IMR-90 (cell line): ENCODE measurements around the gene PAEP. TPM values are rescaled to one million over a fixed set of nuclear protein-coding genes. Genes with fewer than 3 reads are reported as not detected.

Experiments
- ATAC-seq: fragments of 200-7000 bp; cut with Tn5 transposase; 2 replicates; pipeline ENCODE4 v1.9.1; 2020; ENCODE audit warnings: low read depth, mild to moderate bottlenecking, moderate library complexity
- BruUV-seq: library from RNA; stranded (reverse); fragments of 400-500 nt; replicated peaks from 2 replicates; lab custom pipeline; 2021; lab: Mats Ljungman, UMichigan
- CTCF ChIA-PET: fragments of 300-600 bp; formaldehyde crosslinking; extraction: SDS; loops from one replicate; lab custom pipeline; 2021; ENCODE audit warnings: antibody characterized with exemption; lab: Yijun Ruan, JAX
- POLR2A ChIA-PET: fragments of 300-600 bp; sonication (Branson Sonifier 250); formaldehyde crosslinking; loops from one replicate; lab custom pipeline; 2022; ENCODE audit warnings: antibody characterized with exemption; ENCODE audit not compliant: unreplicated experiment; lab: Charles Lee
- DNase-seq: peaks from one replicate; pipeline ENCODE4 v3.0.0; 2013
- H2AFZ ChIP-seq: replicated peaks from 2 replicates; pipeline ENCODE3; 2013; ENCODE audit warnings: low read length, mild to moderate bottlenecking; ENCODE audit not compliant: poor library complexity
- H2AK5ac ChIP-seq: 2 replicates; pipeline ENCODE4 v1.6.1; 2013; ENCODE audit warnings: low read depth, low read length, inconsistent platforms
- H2AK9ac ChIP-seq: replicated peaks from 2 replicates; pipeline ENCODE3; 2013; ENCODE audit warnings: mild to moderate bottlenecking, low read depth, low read length, moderate library complexity; ENCODE audit not compliant: poor library complexity
- H2BK120ac ChIP-seq: 2 replicates; pipeline ENCODE4 v1.6.1; 2013; ENCODE audit warnings: low read depth, low read length, inconsistent platforms
- H2BK15ac ChIP-seq: 3 replicates; pipeline ENCODE4 v1.6.1; 2013; ENCODE audit warnings: low read depth, low read length, inconsistent platforms
- H2BK20ac ChIP-seq: 2 replicates; pipeline ENCODE4 v1.6.1; 2013; ENCODE audit warnings: low read depth, mild to moderate bottlenecking, inconsistent platforms, low read length, moderate library complexity
- H2BK5ac ChIP-seq: 2 replicates; pipeline ENCODE4 v1.6.1; 2013; ENCODE audit warnings: mild to moderate bottlenecking, low read depth, low read length, inconsistent platforms; ENCODE audit not compliant: poor library complexity, severe bottlenecking
- H3K14ac ChIP-seq: replicated peaks from 2 replicates; pipeline ENCODE4 v1.6.1; 2013; ENCODE audit warnings: low read depth, low read length, inconsistent platforms
- H3K18ac ChIP-seq: 2 replicates; pipeline ENCODE4 v1.6.1; 2013; ENCODE audit warnings: low read depth, low read length, control low read depth
- H3K23ac ChIP-seq: 2 replicates; pipeline ENCODE4 v1.6.1; 2013; ENCODE audit warnings: low read depth, low read length, inconsistent platforms
- H3K27ac ChIP-seq: 2 replicates; pipeline ENCODE4 v1.5.1; 2013; ENCODE audit warnings: mild to moderate bottlenecking, control low read depth, low read length; ENCODE audit not compliant: insufficient read depth
- H3K27me3 ChIP-seq: 2 replicates; pipeline ENCODE4 v1.6.1; 2013; ENCODE audit warnings: low read length; ENCODE audit not compliant: control insufficient read depth, insufficient read depth
- H3K36me3 ChIP-seq: 2 replicates; pipeline ENCODE4 v1.6.1; 2013; ENCODE audit warnings: low read length, mixed read lengths; ENCODE audit not compliant: control insufficient read depth, insufficient read depth
- H3K4ac ChIP-seq: 2 replicates; pipeline ENCODE4 v1.6.1; 2013; ENCODE audit warnings: low read depth, low read length, inconsistent platforms
- H3K4me1 ChIP-seq: 2 replicates; pipeline ENCODE4 v1.6.1; 2013; ENCODE audit warnings: low read length, mixed read lengths; ENCODE audit not compliant: control insufficient read depth, insufficient read depth
- H3K4me2 ChIP-seq: 2 replicates; pipeline ENCODE4 v1.6.1; 2013; ENCODE audit warnings: low read depth, mild to moderate bottlenecking, control low read depth, low read length, moderate library complexity
- H3K4me3 ChIP-seq: 2 replicates; pipeline ENCODE4 v1.5.1; 2013; ENCODE audit warnings: low read depth, mild to moderate bottlenecking, control low read depth, low read length, moderate library complexity; ENCODE audit not compliant: insufficient read depth
- H3K56ac ChIP-seq: 2 replicates; pipeline ENCODE4 v1.6.1; 2013; ENCODE audit warnings: low read length, inconsistent platforms; ENCODE audit not compliant: insufficient read depth; ENCODE audit errors: extremely low read depth
- H3K79me1 ChIP-seq, 2 experiments: 2 replicates each; pipeline ENCODE4 v1.6.1; 2013; ENCODE audit warnings: low read length in 2 of 2, inconsistent platforms in 1 of 2, low read depth in 1 of 2
- H3K9ac ChIP-seq: 2 replicates; pipeline ENCODE4 v1.6.1; 2013; ENCODE audit warnings: low read depth, low read length, control low read depth
- H3K9me1 ChIP-seq: 2 replicates; pipeline ENCODE4 v1.6.1; 2013; ENCODE audit warnings: low read length, inconsistent platforms; ENCODE audit not compliant: insufficient read depth
- H3K9me3 ChIP-seq: 2 replicates; pipeline ENCODE4 v1.6.1; 2013; ENCODE audit warnings: low read length; ENCODE audit not compliant: control insufficient read depth, insufficient read depth
- H4K20me1 ChIP-seq: 2 replicates; pipeline ENCODE4 v1.6.1; 2013; ENCODE audit warnings: low read length, inconsistent platforms; ENCODE audit not compliant: insufficient read depth
- H4K5ac ChIP-seq: 2 replicates; pipeline ENCODE4 v1.6.1; 2013; ENCODE audit warnings: mild to moderate bottlenecking, low read depth, low read length, control low read depth
- H4K8ac ChIP-seq, 2 experiments: 2 replicates each; pipeline ENCODE4 v1.6.1; 2013; ENCODE audit warnings: low read depth in 2 of 2, low read length in 2 of 2, control low read depth in 1 of 2, inconsistent platforms in 1 of 2
- H4K91ac ChIP-seq: 2 replicates; pipeline ENCODE4 v1.6.1; 2013; ENCODE audit warnings: low read depth, low read length, inconsistent platforms; ENCODE audit not compliant: insufficient read depth
- BHLHE40 ChIP-seq: fragments of 150-350 bp; IDR thresholded peaks from 2 replicates; pipeline ENCODE4 v1.6.1; 2016; ENCODE audit warnings: mild to moderate bottlenecking, low read depth, low read length
- CEBPB ChIP-seq: IDR thresholded peaks from 2 replicates; pipeline ENCODE4 v1.6.1; 2012; ENCODE audit warnings: low read depth, low read length, improper control_type of control experiment
- CHD1 ChIP-seq: IDR thresholded peaks from 2 replicates; pipeline ENCODE4 v1.6.1; 2012; ENCODE audit warnings: low read depth, low read length, improper control_type of control experiment
- FOS ChIP-seq: fragments of 150-350 bp; IDR thresholded peaks from 2 replicates; pipeline ENCODE4 v1.6.1; 2016; ENCODE audit warnings: low read depth, low read length
- NFE2L2 ChIP-seq: fragments of 150-350 bp; IDR thresholded peaks from 2 replicates; pipeline ENCODE4 v1.6.1; 2016; ENCODE audit warnings: low read depth, mild to moderate bottlenecking, low read length
- POLR2A ChIP-seq: IDR thresholded peaks from 2 replicates; pipeline ENCODE4 v1.6.1; 2012; ENCODE audit warnings: mild to moderate bottlenecking, low read depth, low read length
- RAD21 ChIP-seq: IDR thresholded peaks from 2 replicates; pipeline ENCODE4 v1.6.1; 2012; ENCODE audit warnings: low read length, improper control_type of control experiment
- RCOR1 ChIP-seq: IDR thresholded peaks from 2 replicates; pipeline ENCODE4 v1.6.1; 2012; ENCODE audit warnings: mild to moderate bottlenecking, low read length, improper control_type of control experiment; ENCODE audit not compliant: insufficient replicate concordance
- RFX5 ChIP-seq: IDR thresholded peaks from 2 replicates; pipeline ENCODE4 v1.8.0; 2012; ENCODE audit warnings: low read depth, mild to moderate bottlenecking, low read length, moderate library complexity
- SMC3 ChIP-seq: fragments of 150-350 bp; IDR thresholded peaks from 2 replicates; pipeline ENCODE4 v1.6.1; 2016; ENCODE audit warnings: low read depth, mild to moderate bottlenecking, antibody characterized with exemption, low read length, moderate library complexity
- WGBS, 2 experiments: methylation state at CpG; one replicate each; pipeline versions ENCODE4 v1.1.5 to v1.1.7; 2013; ENCODE audit warnings: missing lambda C conversion rate in 2 of 2; ENCODE audit not compliant: insufficient read length in 1 of 2; ENCODE audit errors: extremely low coverage in 2 of 2; 5-methylcytosine and 5-hydroxymethylcytosine counted together
- dilution Hi-C: fragments of 300-500 bp; cut with HindIII; formaldehyde crosslinking; loops from one replicate; pipeline ENCODE4 v1.14.3; 2018; ENCODE audit warnings: low sequenced_read_pairs; ENCODE audit not compliant: unreplicated experiment
- in situ Hi-C: fragments of 300-500 bp; cut with MboI; formaldehyde crosslinking; loops from 3 replicates; pipeline ENCODE4 v1.14.3; 2019; ENCODE audit warnings: low sequenced_read_pairs, inconsistent platforms, mixed read lengths
- intact Hi-C: fragments of 100-400 bp; cut with micrococcal nuclease; formaldehyde crosslinking; loops from 2 replicates; pipeline ENCODE4 v1.10.0; 2022
- polyA plus RNA-seq, 3 experiments: library from polyadenylated mRNA; depleted of rRNA; stranded (reverse); fragments of >200 nt; gene quantifications; 2 replicates each; pipeline ENCODE4 v1.2.3, GENCODE V29; 2012; ENCODE audit warnings: low replicate concordance in 1 of 3
- total RNA-seq: library from RNA; depleted of rRNA; stranded (reverse); fragments of >200 nt; gene quantifications from 2 replicates; pipeline ENCODE4 v1.2.3, GENCODE V29; 2012
- TF ChIP-seq, protein P1 (sequence below): fragments of 150-350 bp; IDR thresholded peaks from 2 replicates; pipeline ENCODE4 v1.6.1; 2017; ENCODE audit warnings: mild to moderate bottlenecking, antibody characterized with exemption, low read length, low read depth
- TF ChIP-seq, protein P2 (sequence below): fragments of 150-350 bp; IDR thresholded peaks from 2 replicates; pipeline ENCODE4 v1.6.1; 2016; ENCODE audit warnings: low read depth, mild to moderate bottlenecking, low read length, moderate library complexity, borderline replicate concordance
- TF ChIP-seq, protein P3 (sequence below): conservative IDR thresholded peaks from 2 replicates; pipeline ENCODE4 v1.5.1; 2012; ENCODE audit warnings: mild to moderate bottlenecking, low read depth, low read length, improper control_type of control experiment

Gene PAEP
- total and polyA plus RNA-seq, 2 of the 4 experiments (the other 2 are of a cell fraction), result not detected

DNA sequence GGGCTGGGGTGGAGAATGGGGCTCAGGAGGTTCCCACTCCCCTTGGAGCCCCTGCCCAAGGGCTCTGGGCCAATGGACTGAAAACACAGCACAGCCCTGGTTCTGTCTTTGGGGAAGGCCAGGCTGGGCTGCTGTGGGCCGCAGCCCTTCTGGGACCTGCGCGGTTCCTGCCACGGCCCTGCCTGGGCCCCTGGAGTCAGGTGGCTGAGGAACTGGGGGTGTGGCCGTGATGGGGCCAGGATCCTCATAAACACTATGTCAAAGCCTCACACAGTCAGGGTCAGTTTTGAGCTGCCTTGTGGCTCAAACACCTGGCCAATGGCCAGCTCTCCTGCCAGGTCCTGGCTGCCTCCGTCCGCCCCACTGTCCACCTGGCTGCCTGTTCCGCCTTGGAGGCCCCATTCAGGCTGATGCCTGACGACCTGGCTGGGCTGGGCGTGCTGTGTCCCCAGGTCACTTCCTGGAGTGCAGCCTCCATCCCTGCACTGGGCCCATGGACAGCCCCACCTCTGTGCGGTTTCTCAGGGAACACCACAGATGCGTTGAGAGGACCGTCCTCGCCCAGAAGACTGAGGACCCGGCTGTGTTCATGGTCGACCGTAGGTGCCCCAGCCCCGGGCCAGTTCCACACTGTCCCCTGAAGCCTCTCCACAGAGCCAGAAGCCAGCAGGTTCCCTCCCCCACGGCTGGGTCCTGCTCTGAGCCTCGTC, 27.5 kb downstream of the PAEP start:
- dilution Hi-C loops, result no loop called here
- CTCF ChIA-PET, result no interaction called here
- intact Hi-C loops, result no loop called here

More for the DNA sequence above, 27.5 kb downstream of the PAEP start:
- H2BK5ac ChIP-seq, result no peak overlapping the region
- H3K18ac ChIP-seq, result no peak overlapping the region
- H4K91ac ChIP-seq, result no peak overlapping the region
- H3K14ac ChIP-seq, result no peak overlapping the region
- H4K20me1 ChIP-seq, result no peaks in the 10 kb centered on the region
- 51% methylated on average over 4 of the region's 20 CpGs; no CpG with 5 or more reads in 1 of the 2 experiments for WGBS, 2 experiments
- H2AK9ac ChIP-seq, result no peak overlapping the region
- H4K8ac ChIP-seq, result no peak overlapping the region
- H2AFZ ChIP-seq, result no peak overlapping the region
- H2BK120ac ChIP-seq, result no peak overlapping the region
- no peaks in the 10 kb centered on the region for H3K36me3 ChIP-seq
- ATAC-seq (no peak), DNase-seq (no peak)
- TF ChIP-seq NFE2L2 (no peak), RCOR1 (no peak), SMC3 (no peak), FOS (no peak), RAD21 (no peak), POLR2A (no peak), CHD1 (no peak), CEBPB (no peak), RFX5 (no peak), BHLHE40 (no peak)
- TF ChIP-seq, protein P1, sequence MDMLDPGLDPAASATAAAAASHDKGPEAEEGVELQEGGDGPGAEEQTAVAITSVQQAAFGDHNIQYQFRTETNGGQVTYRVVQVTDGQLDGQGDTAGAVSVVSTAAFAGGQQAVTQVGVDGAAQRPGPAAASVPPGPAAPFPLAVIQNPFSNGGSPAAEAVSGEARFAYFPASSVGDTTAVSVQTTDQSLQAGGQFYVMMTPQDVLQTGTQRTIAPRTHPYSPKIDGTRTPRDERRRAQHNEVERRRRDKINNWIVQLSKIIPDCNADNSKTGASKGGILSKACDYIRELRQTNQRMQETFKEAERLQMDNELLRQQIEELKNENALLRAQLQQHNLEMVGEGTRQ, result no peak
- TF ChIP-seq, protein P2, sequence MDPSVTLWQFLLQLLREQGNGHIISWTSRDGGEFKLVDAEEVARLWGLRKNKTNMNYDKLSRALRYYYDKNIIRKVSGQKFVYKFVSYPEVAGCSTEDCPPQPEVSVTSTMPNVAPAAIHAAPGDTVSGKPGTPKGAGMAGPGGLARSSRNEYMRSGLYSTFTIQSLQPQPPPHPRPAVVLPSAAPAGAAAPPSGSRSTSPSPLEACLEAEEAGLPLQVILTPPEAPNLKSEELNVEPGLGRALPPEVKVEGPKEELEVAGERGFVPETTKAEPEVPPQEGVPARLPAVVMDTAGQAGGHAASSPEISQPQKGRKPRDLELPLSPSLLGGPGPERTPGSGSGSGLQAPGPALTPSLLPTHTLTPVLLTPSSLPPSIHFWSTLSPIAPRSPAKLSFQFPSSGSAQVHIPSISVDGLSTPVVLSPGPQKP, result no peak
- TF ChIP-seq, protein P3, sequence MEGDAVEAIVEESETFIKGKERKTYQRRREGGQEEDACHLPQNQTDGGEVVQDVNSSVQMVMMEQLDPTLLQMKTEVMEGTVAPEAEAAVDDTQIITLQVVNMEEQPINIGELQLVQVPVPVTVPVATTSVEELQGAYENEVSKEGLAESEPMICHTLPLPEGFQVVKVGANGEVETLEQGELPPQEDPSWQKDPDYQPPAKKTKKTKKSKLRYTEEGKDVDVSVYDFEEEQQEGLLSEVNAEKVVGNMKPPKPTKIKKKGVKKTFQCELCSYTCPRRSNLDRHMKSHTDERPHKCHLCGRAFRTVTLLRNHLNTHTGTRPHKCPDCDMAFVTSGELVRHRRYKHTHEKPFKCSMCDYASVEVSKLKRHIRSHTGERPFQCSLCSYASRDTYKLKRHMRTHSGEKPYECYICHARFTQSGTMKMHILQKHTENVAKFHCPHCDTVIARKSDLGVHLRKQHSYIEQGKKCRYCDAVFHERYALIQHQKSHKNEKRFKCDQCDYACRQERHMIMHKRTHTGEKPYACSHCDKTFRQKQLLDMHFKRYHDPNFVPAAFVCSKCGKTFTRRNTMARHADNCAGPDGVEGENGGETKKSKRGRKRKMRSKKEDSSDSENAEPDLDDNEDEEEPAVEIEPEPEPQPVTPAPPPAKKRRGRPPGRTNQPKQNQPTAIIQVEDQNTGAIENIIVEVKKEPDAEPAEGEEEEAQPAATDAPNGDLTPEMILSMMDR, result no peak
- no peak overlapping the region for H3K4me3 ChIP-seq
- in situ Hi-C loops, result no loop called here
- POLR2A ChIA-PET, result no interaction called here
- no peak overlapping the region for H3K4ac ChIP-seq
- no peak overlapping the region for H3K23ac ChIP-seq
- no peaks in the 10 kb centered on the region for H3K9me1 ChIP-seq
- H3K4me1 ChIP-seq, result no peaks in the 10 kb centered on the region
- no peaks in the 10 kb centered on the region; the same call in 1 of the 2 replicates for H3K27me3 ChIP-seq
- no peak overlapping the region for H3K9ac ChIP-seq
- BruUV-seq, result no TSS peak
- no peak overlapping the region for H3K56ac ChIP-seq
- no peak overlapping the region for H2BK20ac ChIP-seq
- H2BK15ac ChIP-seq, result no peak overlapping the region
- H2AK5ac ChIP-seq, result no peak overlapping the region
- H4K5ac ChIP-seq, result no peak overlapping the region
- no peak overlapping the region for H3K27ac ChIP-seq
- H3K9me3 ChIP-seq, result no peaks in the 10 kb centered on the region
- H3K4me2 ChIP-seq, result no peak overlapping the region
- no peaks in the 10 kb centered on the region for H3K79me1 ChIP-seq
